Lower leg skin (tissue), 3 donors: ENCODE measurements around the gene RAD51B.

ENCODE experiments used
- POLR2A ChIP-seq, 2 donors: fragments of 450-650 bp; IDR thresholded peaks; one replicate each; pipeline ENCODE4 v1.6.1; 2016 to 2017; ENCODE audit warnings: antibody characterized with exemption in 2 of 2, mild to moderate bottlenecking in 1 of 2, moderate library complexity in 1 of 2
- TF ChIP-seq, protein P1 (sequence below), 3 donors: fragments of 450-650 bp; IDR thresholded peaks; one replicate each; pipeline ENCODE4 v1.5.1; 2016; ENCODE audit warnings: antibody characterized with exemption in 3 of 3, mild to moderate bottlenecking in 3 of 3, moderate library complexity in 2 of 3

- TF ChIP-seq, protein P1, sequence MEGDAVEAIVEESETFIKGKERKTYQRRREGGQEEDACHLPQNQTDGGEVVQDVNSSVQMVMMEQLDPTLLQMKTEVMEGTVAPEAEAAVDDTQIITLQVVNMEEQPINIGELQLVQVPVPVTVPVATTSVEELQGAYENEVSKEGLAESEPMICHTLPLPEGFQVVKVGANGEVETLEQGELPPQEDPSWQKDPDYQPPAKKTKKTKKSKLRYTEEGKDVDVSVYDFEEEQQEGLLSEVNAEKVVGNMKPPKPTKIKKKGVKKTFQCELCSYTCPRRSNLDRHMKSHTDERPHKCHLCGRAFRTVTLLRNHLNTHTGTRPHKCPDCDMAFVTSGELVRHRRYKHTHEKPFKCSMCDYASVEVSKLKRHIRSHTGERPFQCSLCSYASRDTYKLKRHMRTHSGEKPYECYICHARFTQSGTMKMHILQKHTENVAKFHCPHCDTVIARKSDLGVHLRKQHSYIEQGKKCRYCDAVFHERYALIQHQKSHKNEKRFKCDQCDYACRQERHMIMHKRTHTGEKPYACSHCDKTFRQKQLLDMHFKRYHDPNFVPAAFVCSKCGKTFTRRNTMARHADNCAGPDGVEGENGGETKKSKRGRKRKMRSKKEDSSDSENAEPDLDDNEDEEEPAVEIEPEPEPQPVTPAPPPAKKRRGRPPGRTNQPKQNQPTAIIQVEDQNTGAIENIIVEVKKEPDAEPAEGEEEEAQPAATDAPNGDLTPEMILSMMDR (IDR thresholded peaks at IDR 0.05) = no peak
- TF ChIP-seq POLR2A (IDR thresholded peaks at IDR 0.05) = no peak
Observed at GRCh38 chr14:68231898-68232297, 412.3 kb downstream of the RAD51B start.
